Pancreas (tissue), 10 donors: ENCODE measurements around the gene LRRC18. TPM values are rescaled to one million over a fixed set of nuclear protein-coding genes. Genes with fewer than 3 reads are reported as not detected.

Source experiments
- ATAC-seq, 4 donors: fragments of 200-7000 bp; cut with Tn5 transposase; one replicate each; pipeline versions ENCODE4 v1.8.0 to v1.9.1; 2020; ENCODE audit warnings: mild to moderate bottlenecking in 4 of 4, moderate library complexity in 4 of 4
- DNase-seq, 6 donors: peaks; one replicate each; pipeline ENCODE4 v3.0.0-alpha.2; 2020
- FAIRE-seq: peaks from 2 replicates; lab custom pipeline; 2012; peaks lifted over from hg19 to GRCh38; lab: Jason Lieb, UNC
- H3K27ac ChIP-seq, 4 donors: fragments of 200-600 bp; sonication (generic); 1 replicate in 3 of 4; 2 replicates in 1 of 4; pipeline versions ENCODE4 v1.5.0 to v1.8.0; 2020
- H3K27me3 ChIP-seq, 4 donors: fragments of 200-600 bp; one replicate each; pipeline ENCODE4 v1.8.0; 2021
- H3K36me3 ChIP-seq, 3 donors: fragments of 200-600 bp; sonication (generic) in 1 of 3; one replicate each; pipeline versions ENCODE4 v1.5.0 to v1.8.0; 2020 to 2021
- H3K4me1 ChIP-seq, 3 donors: fragments of 200-600 bp; one replicate each; pipeline ENCODE4 v1.8.0; 2021
- H3K4me3 ChIP-seq, 4 donors: fragments of 200-600 bp; sonication (generic) in 2 of 4; one replicate each; pipeline versions ENCODE4 v1.5.0 to v1.8.0; 2020 to 2021
- H3K9me3 ChIP-seq, 4 donors: fragments of 200-600 bp; one replicate each; pipeline ENCODE4 v1.8.0; 2021
- CTCF ChIP-seq, 4 donors: fragments of 200-600 bp; sonication (generic) in 3 of 4; IDR thresholded peaks; one replicate each; pipeline versions ENCODE4 v1.5.0 to v1.8.0; 2021; ENCODE audit warnings: antibody characterized with exemption in 4 of 4
- WGBS, 2 donors: extraction: QIAGEN DNeasy Blood & Tissue Kit; methylation state at CpG; one replicate each; pipeline ENCODE4 v1.1.7; 2013; 5-methylcytosine and 5-hydroxymethylcytosine counted together
- intact Hi-C, 3 donors: fragments of 100-400 bp; cut with DNase I; formaldehyde crosslinking; loops; one replicate each; pipeline versions ENCODE4 v1.11.1 to v1.14.2; 2022
- polyA plus RNA-seq, 2 donors: library from polyadenylated mRNA; stranded (reverse); fragments of 200-250 nt; gene quantifications; one replicate each; pipeline ENCODE4 v1.2.3, GENCODE V29; 2013
- total RNA-seq, 6 donors: library from RNA; stranded (reverse); fragmentation: NEBNext Ultra II Directional in 4 of 6; extraction: Animal tissue kit (Norgen Biotek cat#: 25700) in 4 of 6; gene quantifications; one replicate each; pipeline versions ENCODE4 v1.2.1 to v1.2.4, GENCODE V29; 2021 to 2023
- donor health status: healthy with polysubstance abuse.
- donor health status: DM: no; HTN: no; CAD: no; lungs with moderate emphysema.
- donor health status: DM: no; HTN: no; CAD: no.
- donor health status: control.
- donor health status: control.
- donor health status: Bipolar disorder and iron deficiency.
- donor health status: DM: yes; HTN: yes; CAD: no.
- donor health status: DM: no; HTN: no; CAD: no.
- donor health status: DM: no; HTN: no; CAD: no.
- donor health status: DM: yes; HTN: yes; CAD: no.

LRRC18 gene
- total and polyA plus RNA-seq, 8 donors = not detected

GRCh38 chr10:48944171-48944570, 4.5 kb upstream of the LRRC18 start:
- TF ChIP-seq CTCF (IDR thresholded peaks at IDR 0.05) = no peak
- Histone ChIP-seq H3K4me3 (no peak overlapping the region), H3K9me3 (no peaks in the 10 kb centered on the region), H3K4me1 (no peaks in the 10 kb centered on the region), H3K36me3 (no peaks in the 10 kb centered on the region), H3K27ac (no peak overlapping the region), H3K27me3 (no peaks in the 10 kb centered on the region)
- intact Hi-C loops = no loop called here
- FAIRE-seq (no peak), ATAC-seq (no peak), DNase-seq (no peak)
- 75 to 80% methylated on average over 3 of the region's 3 CpGs for WGBS, 2 donors

GRCh38 chr10:48943096-48943495, 3.5 kb upstream of the LRRC18 start:
- intact Hi-C loops = no loop called here
- H3K4me1 ChIP-seq = no peaks in the 10 kb centered on the region
- no peak for DNase-seq

GRCh38 chr10:48941427-48942075, 1.9 kb upstream of the LRRC18 start:
- no peaks in the 10 kb centered on the region for H3K36me3 ChIP-seq
- no peaks in the 10 kb centered on the region for H3K9me3 ChIP-seq
- ATAC-seq (no peak), DNase-seq (no peak), FAIRE-seq (no peak)
- H3K27me3 ChIP-seq = no peaks in the 10 kb centered on the region
- 69 to 77% methylated on average over 10 of the region's 10 CpGs for WGBS, 2 donors
- intact Hi-C loops = no loop called here
- no peak for TF ChIP-seq CTCF (IDR thresholded peaks at IDR 0.05)
- no peak overlapping the region for H3K27ac ChIP-seq
- no peak overlapping the region for H3K4me3 ChIP-seq
- no peaks in the 10 kb centered on the region for H3K4me1 ChIP-seq

More at GRCh38 chr10:48943096-48943495, 3.5 kb upstream of the LRRC18 start:
- 78 to 85% methylated on average over 10 of the region's 10 CpGs for WGBS, 2 donors
- Histone ChIP-seq H3K36me3 (no peaks in the 10 kb centered on the region), H3K27ac (no peak overlapping the region), H3K9me3 (no peaks in the 10 kb centered on the region), H3K4me3 (no peak overlapping the region), H3K27me3 (no peaks in the 10 kb centered on the region)
- FAIRE-seq = no peak
- no peak for TF ChIP-seq CTCF (IDR thresholded peaks at IDR 0.05)
- ATAC-seq = no peak

GRCh38 chr10:48940958-48941357, 1.3 kb upstream of the LRRC18 start:
- Histone ChIP-seq H3K27ac (no peak overlapping the region), H3K4me3 (no peak overlapping the region), H3K27me3 (no peaks in the 10 kb centered on the region), H3K4me1 (no peaks in the 10 kb centered on the region), H3K36me3 (no peaks in the 10 kb centered on the region), H3K9me3 (no peaks in the 10 kb centered on the region)
- 63% methylated on average over 7 of the region's 7 CpGs for WGBS, 2 donors
- no peak for TF ChIP-seq CTCF (IDR thresholded peaks at IDR 0.05)
- FAIRE-seq = no peak
- DNase-seq = no peak
- intact Hi-C loops = no loop called here
- ATAC-seq = no peak

GRCh38 chr10:48940372-48940771, 732 bp upstream of the LRRC18 start:
- no peak for ATAC-seq

More at GRCh38 chr10:48940372-48940771, 732 bp upstream of the LRRC18 start:
- TF ChIP-seq CTCF (IDR thresholded peaks at IDR 0.05) = no peak
- DNase-seq (no peak), FAIRE-seq (no peak)
- Histone ChIP-seq H3K4me3 (no peak overlapping the region), H3K36me3 (no peaks in the 10 kb centered on the region), H3K4me1 (no peaks in the 10 kb centered on the region), H3K9me3 (no peaks in the 10 kb centered on the region), H3K27me3 (no peaks in the 10 kb centered on the region), H3K27ac (no peak overlapping the region)
- 77 to 80% methylated on average over 5 of the region's 5 CpGs for WGBS, 2 donors
- intact Hi-C loops = no loop called here
